Choroid plexus epithelial cell (primary cell): ENCODE measurements around the gene SPIB.

Experiments used
- DNase-seq: peaks from one replicate; pipeline ENCODE4 v3.0.0-alpha.2; 2010; ENCODE audit warnings: low read depth
- H3K4me3 ChIP-seq: 2 replicates; pipeline ENCODE4 v1.5.1; 2011; ENCODE audit warnings: low read depth, mild to moderate bottlenecking, control low read depth, low read length, moderate library complexity
- TF ChIP-seq, protein P1 (sequence below): conservative IDR thresholded peaks from 2 replicates; pipeline ENCODE4 v1.5.1; 2011; ENCODE audit warnings: low read depth, mild to moderate bottlenecking, control low read depth, inconsistent platforms, low read length, moderate library complexity

SPIB gene

DNA sequence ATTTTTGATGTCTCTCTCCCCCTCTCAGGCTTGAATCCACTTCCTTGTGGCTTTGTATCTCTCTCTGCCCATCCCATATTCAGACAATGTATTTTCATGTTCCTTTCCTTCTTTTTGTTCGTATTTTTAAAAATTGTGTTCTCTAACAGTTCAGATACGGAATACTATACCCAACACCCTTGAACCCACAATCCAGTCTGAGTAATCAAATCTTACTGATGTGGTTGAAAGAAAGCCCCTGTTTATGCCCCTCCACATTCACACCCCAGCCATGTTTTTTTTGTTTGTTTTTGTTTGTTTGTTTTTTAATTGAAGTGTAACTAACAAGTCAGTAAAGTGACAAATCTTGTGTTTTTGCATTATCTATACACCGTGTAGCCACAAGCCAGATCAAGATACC is 1.4 kb downstream of the SPIB start:
- DNase-seq, result no peak
- H3K4me3 ChIP-seq, result no peak overlapping the region
- TF ChIP-seq, protein P1, sequence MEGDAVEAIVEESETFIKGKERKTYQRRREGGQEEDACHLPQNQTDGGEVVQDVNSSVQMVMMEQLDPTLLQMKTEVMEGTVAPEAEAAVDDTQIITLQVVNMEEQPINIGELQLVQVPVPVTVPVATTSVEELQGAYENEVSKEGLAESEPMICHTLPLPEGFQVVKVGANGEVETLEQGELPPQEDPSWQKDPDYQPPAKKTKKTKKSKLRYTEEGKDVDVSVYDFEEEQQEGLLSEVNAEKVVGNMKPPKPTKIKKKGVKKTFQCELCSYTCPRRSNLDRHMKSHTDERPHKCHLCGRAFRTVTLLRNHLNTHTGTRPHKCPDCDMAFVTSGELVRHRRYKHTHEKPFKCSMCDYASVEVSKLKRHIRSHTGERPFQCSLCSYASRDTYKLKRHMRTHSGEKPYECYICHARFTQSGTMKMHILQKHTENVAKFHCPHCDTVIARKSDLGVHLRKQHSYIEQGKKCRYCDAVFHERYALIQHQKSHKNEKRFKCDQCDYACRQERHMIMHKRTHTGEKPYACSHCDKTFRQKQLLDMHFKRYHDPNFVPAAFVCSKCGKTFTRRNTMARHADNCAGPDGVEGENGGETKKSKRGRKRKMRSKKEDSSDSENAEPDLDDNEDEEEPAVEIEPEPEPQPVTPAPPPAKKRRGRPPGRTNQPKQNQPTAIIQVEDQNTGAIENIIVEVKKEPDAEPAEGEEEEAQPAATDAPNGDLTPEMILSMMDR, result no peak

DNA sequence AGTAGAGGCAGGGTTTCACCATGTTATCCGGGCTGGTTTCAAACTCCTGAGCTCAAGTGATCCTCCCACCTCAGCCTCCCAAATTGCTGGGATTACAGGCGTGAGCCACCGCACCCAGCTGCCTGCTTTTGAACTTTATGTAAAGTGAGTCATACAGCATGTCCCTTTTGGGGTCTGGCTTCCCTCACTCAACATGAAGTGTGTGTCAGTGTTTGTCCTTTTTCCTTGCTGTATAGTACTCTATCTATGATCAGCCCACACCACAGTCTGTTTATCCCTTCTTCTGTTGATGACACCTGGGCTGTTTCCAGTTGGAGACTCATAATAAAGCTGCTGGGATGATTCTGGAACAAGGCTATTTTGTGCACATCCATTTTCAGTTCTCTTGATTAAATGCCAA is 2.1 kb downstream of the SPIB start:
- H3K4me3 ChIP-seq, result no peak overlapping the region
- TF ChIP-seq, protein P1, result no peak
- no peak for DNase-seq

DNA sequence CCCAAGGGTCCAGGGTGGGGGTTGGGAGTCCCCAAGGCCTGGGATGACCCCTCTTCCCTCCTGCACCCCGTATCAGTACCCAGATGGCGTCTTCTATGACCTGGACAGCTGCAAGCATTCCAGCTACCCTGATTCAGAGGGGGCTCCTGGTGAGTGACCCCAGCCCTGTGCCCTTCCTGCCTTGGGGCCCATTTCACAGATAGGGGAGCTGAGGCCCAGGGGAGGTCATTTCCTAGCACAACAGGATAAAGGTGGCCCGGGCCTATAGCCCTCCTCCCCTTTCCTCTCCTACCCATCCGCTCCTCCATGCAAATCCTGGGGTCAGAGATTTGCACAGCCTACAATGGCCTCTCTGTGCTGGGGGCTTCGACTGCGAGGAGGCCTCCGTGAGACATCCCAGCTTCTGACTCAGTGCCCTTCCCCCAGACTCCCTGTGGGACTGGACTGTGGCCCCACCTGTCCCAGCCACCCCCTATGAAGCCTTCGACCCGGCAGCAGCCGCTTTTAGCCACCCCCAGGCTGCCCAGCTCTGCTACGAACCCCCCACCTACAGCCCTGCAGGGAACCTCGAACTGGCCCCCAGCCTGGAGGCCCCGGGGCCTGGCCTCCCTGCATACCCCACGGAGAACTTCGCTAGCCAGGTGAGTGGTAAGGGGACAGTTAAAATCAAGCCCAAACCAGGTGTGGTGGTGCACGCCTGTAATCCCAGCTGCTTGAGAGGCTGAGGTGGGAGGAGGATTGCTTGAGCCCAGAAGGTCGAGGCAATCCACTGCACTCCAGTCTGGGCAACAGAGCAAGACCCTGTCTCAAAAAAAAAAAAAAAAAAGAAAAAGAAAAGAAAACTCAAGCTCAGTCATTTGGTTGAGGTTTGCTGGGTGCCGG is 3.9 kb downstream of the SPIB start:
- TF ChIP-seq, protein P1, result no peak

DNA sequence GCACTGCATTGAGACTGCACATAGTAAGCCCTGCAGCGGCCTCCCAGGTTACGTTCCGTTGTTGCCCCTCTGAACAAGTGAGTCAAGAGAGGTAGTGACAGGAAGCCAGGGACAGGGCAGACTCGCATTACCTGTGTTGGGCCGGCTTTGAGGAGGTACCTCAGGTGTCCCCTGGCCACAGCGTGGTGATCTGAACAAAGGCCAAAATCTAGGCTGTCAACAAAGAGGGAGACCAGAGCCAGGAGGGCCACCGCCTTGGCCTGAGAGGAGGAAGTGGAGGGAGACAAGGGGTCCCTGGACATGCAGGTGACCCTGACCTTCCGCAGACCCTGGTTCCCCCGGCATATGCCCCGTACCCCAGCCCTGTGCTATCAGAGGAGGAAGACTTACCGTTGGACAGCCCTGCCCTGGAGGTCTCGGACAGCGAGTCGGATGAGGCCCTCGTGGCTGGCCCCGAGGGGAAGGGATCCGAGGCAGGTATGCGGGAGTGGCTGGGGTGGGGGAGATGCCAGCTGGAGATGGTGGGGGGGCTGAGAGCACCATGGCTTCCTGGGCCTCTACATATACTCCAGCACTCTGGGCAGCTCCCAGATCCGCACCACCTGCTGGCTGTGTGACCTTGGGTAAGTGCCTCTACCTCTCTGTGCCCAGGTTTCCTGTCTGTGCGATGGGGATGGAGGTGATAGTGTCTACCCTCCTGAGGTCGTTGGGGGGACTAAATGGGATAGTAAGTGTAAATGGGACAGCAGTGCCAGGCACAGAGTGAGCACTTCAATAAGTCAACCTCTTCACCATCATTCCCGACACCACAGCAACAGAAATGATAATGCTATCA is 4.8 kb downstream of the SPIB start:
- H3K4me3 ChIP-seq, result no peak overlapping the region
- no peak for DNase-seq
- TF ChIP-seq, protein P1, result no peak

More for the DNA sequence above, 3.9 kb downstream of the SPIB start:
- no peak for DNase-seq
- H3K4me3 ChIP-seq, result no peak overlapping the region

DNA sequence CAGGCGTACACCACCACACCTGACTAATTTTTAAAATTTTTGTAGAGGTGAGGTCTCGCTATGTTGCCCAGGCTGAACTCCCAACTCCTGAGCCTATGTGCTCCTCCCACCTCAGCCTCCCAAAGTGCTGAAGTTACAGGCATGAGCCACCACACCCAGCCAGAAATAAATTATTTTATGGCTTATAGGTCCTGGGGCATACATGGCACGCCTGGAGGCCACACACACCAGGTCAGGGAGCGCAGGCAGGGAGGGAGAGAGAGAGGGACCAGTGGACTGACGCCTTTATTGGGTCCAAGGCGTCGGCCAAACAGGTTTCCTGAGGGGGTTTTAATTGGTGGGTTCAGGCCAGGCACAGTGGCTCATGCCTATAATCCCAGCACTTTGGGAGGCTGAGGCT is 6.8 kb downstream of the SPIB start:
- H3K4me3 ChIP-seq, result no peak overlapping the region
- no peak for DNase-seq
- TF ChIP-seq, protein P1, result no peak

DNA sequence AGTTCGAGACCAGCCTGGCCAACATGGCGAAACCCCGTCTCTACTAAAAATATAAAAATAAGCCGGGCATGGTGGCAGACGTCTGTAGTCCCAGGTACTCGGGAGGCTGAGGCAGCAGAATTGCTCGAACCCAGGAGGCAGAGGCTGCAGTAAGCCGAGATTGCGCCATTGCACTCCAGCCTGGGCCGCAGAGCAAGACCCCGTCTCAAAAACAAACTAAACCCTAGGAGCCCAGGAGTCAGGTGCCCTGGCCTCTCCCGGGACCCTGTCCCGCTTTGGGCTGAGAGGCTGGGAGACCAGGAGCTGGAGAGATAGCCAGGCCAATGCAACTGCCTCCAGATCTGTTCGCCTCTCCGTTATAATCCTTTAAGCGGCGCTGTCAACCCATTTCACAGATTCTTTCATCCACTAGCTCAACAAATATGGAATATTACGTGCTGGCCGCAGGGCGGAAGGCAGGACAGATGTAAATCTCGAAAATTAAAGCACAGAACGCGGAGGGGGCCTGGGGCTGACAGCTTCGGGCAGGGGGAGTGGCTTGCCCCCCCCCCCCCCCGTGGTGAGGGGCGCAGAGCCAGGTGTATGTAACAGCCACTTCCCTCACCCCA is 8.7 kb downstream of the SPIB start:
- H3K4me3 ChIP-seq, result peak overlapping the region; percentile 34
- TF ChIP-seq, protein P1, result no peak
- no peak for DNase-seq
